K562 (cell line): ENCODE data around the gene PARD3B. TPM values are rescaled to one million over a fixed set of nuclear protein-coding genes. Genes with fewer than 3 reads are reported as not detected.
A peak's percentile ranks its signal among the peaks of the same experiment; 100 is the strongest.

Experiments used
- KDM4B ChIP-seq, 2 experiments: fragments of 450-650 bp in 1 of 2; sonication (generic) in 1 of 2; IDR thresholded peaks; 2 replicates each; pipeline ENCODE4 v1.6.1; 2016 to 2017; ENCODE audit warnings: borderline replicate concordance in 2 of 2, antibody characterized with exemption in 1 of 2, low read depth in 1 of 2, mild to moderate bottlenecking in 1 of 2
- KLF16 ChIP-seq: IDR thresholded peaks from 2 replicates; pipeline ENCODE4 v1.6.1; 2016; ENCODE audit warnings: antibody characterized with exemption
- NFE2 ChIP-seq: IDR thresholded peaks from 2 replicates; pipeline ENCODE4 v1.6.1; 2014; ENCODE audit warnings: antibody characterized with exemption, low read depth
- NR3C1 ChIP-seq: sonication (generic); formaldehyde crosslinking; IDR thresholded peaks from 2 replicates; pipeline ENCODE4 v1.8.1; 2022; ENCODE audit warnings: missing genetic modification reagents
- TBL1XR1 ChIP-seq, 2 experiments: IDR thresholded peaks; 2 replicates each; pipeline ENCODE4 v1.6.1; 2012; ENCODE audit warnings: improper control_type of control experiment in 2 of 2, low read length in 2 of 2, mild to moderate bottlenecking in 1 of 2
- TBP ChIP-seq: optimal IDR thresholded peaks from 2 replicates; pipeline ENCODE3; 2011; ENCODE audit warnings: low read depth, low read length, improper control_type of control experiment
- polyA plus RNA-seq, 8 experiments: library from polyadenylated mRNA; depleted of rRNA in 4 of 8; stranded (reverse) in 5 of 8; unstranded in 3 of 8; fragments of >200 nt; fragmentation: Nextera tagmentation in 2 of 8; fragmentation: Illumina TruSeq in 1 of 8; extraction: Ambion mirVana in 2 of 8; extraction: Trizol in 1 of 8; gene quantifications; 2 replicates each; pipeline versions ENCODE4 v1.2.1 to v1.2.3, GENCODE V29; 2011 to 2014; ENCODE audit warnings: inconsistent platforms in 1 of 8, missing spikeins in 1 of 8
- total RNA-seq, 7 experiments: library from RNA; depleted of rRNA in 6 of 7; stranded (reverse); fragments of >200 nt in 6 of 7; fragmentation: Illumina TruSeq in 2 of 7; extraction: Trizol in 2 of 7; gene quantifications; 2 replicates each; pipeline versions ENCODE4 v1.2.1 to v1.2.3, GENCODE V29; 2011 to 2021; ENCODE audit warnings: low replicate concordance in 1 of 7
- TF ChIP-seq, protein P1 (sequence below): fragments of 250-450 bp; sonication (Bioruptor Pico); IDR thresholded peaks from 2 replicates; pipeline ENCODE4 v1.4.0; 2020; ENCODE audit warnings: mild to moderate bottlenecking, moderate library complexity
- TF ChIP-seq, protein P2 (sequence below): IDR thresholded peaks from 3 replicates; pipeline ENCODE4 v1.6.1; 2011; ENCODE audit warnings: borderline replicate concordance, mild to moderate bottlenecking, moderate library complexity; ENCODE audit not compliant: insufficient read length; ENCODE audit errors: extremely low read depth
- TF ChIP-seq, protein P3 (sequence below): conservative IDR thresholded peaks from 2 replicates; pipeline ENCODE4 v1.6.1; 2011; ENCODE audit warnings: low read depth, mild to moderate bottlenecking, low read length; ENCODE audit not compliant: control insufficient read depth
- TF ChIP-seq, protein P4 (sequence below): sonication (generic); formaldehyde crosslinking; IDR thresholded peaks from 2 replicates; pipeline ENCODE4 v1.8.0; 2022; ENCODE audit warnings: mild to moderate bottlenecking, missing genetic modification reagents

Gene PARD3B
- total and polyA plus RNA-seq, 9 of the 15 experiments (the other 6 are each of a cell fraction or from before 2014, with no cell fraction given), result 0.15 to 3.0 (median 1.1) TPM

DNA sequence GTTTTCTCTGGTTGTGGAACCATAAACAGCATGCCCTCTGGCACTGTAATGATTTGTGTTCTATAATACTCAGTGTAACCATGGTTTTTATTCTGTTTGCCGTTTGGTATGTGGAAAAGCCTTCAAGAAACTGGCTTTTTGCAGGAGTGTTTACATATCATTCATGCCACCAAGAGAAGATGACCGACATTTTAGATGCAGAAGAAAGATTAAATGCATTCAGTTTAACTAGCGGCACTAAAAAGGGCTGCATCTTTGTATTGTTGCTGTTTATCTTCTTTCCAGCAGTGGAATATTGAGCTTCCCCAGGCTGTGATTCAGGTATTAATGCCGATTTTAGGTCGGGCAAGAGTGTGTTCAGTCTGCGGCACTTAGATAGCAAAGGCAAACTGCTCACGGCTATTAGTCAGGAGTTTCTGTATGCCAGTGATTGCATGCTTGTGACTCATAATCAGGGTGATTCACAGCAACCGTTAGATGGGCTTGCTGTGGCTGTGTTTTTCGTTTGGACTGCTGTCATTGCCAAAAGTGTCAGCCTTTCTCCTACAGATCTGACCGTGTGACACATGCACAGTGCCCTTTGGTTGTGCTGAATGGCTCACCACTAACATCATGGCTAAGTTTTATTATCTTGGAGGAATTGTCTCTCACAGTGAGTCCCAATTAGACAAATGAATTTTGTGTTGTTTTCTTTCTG, 479.7 kb downstream of the PARD3B start (continued):
- TF ChIP-seq, protein P1, sequence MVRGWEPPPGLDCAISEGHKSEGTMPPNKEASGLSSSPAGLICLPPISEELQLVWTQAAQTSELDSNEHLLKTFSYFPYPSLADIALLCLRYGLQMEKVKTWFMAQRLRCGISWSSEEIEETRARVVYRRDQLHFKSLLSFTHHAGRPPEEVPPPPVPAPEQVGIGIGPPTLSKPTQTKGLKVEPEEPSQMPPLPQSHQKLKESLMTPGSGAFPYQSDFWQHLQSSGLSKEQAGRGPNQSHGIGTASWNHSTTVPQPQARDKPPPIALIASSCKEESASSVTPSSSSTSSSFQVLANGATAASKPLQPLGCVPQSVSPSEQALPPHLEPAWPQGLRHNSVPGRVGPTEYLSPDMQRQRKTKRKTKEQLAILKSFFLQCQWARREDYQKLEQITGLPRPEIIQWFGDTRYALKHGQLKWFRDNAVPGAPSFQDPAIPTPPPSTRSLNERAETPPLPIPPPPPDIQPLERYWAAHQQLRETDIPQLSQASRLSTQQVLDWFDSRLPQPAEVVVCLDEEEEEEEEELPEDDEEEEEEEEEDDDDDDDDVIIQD (CRISPR knock-in tag), result no peak
- TF ChIP-seq NFE2 (peak; percentile 53), KDM4B (IDR thresholded peaks at IDR 0.05; ENCODE audit: borderline replicate concordance in 2 of 2, low read depth in 1 of 2) (no peak), TBP (no peak), TBL1XR1 (IDR thresholded peaks at IDR 0.05; ENCODE audit: low read length in 2 of 2) (peak; percentile 51 to 82; a peak in 2 of 4 replicates), NR3C1 (no peak), KLF16 (peak; percentile 93)
- TF ChIP-seq, protein P2, sequence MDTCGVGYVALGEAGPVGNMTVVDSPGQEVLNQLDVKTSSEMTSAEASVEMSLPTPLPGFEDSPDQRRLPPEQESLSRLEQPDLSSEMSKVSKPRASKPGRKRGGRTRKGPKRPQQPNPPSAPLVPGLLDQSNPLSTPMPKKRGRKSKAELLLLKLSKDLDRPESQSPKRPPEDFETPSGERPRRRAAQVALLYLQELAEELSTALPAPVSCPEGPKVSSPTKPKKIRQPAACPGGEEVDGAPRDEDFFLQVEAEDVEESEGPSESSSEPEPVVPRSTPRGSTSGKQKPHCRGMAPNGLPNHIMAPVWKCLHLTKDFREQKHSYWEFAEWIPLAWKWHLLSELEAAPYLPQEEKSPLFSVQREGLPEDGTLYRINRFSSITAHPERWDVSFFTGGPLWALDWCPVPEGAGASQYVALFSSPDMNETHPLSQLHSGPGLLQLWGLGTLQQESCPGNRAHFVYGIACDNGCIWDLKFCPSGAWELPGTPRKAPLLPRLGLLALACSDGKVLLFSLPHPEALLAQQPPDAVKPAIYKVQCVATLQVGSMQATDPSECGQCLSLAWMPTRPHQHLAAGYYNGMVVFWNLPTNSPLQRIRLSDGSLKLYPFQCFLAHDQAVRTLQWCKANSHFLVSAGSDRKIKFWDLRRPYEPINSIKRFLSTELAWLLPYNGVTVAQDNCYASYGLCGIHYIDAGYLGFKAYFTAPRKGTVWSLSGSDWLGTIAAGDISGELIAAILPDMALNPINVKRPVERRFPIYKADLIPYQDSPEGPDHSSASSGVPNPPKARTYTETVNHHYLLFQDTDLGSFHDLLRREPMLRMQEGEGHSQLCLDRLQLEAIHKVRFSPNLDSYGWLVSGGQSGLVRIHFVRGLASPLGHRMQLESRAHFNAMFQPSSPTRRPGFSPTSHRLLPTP, result no peak
- TF ChIP-seq, protein P3, sequence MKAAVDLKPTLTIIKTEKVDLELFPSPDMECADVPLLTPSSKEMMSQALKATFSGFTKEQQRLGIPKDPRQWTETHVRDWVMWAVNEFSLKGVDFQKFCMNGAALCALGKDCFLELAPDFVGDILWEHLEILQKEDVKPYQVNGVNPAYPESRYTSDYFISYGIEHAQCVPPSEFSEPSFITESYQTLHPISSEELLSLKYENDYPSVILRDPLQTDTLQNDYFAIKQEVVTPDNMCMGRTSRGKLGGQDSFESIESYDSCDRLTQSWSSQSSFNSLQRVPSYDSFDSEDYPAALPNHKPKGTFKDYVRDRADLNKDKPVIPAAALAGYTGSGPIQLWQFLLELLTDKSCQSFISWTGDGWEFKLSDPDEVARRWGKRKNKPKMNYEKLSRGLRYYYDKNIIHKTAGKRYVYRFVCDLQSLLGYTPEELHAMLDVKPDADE, result no peak
- TF ChIP-seq, protein P4, sequence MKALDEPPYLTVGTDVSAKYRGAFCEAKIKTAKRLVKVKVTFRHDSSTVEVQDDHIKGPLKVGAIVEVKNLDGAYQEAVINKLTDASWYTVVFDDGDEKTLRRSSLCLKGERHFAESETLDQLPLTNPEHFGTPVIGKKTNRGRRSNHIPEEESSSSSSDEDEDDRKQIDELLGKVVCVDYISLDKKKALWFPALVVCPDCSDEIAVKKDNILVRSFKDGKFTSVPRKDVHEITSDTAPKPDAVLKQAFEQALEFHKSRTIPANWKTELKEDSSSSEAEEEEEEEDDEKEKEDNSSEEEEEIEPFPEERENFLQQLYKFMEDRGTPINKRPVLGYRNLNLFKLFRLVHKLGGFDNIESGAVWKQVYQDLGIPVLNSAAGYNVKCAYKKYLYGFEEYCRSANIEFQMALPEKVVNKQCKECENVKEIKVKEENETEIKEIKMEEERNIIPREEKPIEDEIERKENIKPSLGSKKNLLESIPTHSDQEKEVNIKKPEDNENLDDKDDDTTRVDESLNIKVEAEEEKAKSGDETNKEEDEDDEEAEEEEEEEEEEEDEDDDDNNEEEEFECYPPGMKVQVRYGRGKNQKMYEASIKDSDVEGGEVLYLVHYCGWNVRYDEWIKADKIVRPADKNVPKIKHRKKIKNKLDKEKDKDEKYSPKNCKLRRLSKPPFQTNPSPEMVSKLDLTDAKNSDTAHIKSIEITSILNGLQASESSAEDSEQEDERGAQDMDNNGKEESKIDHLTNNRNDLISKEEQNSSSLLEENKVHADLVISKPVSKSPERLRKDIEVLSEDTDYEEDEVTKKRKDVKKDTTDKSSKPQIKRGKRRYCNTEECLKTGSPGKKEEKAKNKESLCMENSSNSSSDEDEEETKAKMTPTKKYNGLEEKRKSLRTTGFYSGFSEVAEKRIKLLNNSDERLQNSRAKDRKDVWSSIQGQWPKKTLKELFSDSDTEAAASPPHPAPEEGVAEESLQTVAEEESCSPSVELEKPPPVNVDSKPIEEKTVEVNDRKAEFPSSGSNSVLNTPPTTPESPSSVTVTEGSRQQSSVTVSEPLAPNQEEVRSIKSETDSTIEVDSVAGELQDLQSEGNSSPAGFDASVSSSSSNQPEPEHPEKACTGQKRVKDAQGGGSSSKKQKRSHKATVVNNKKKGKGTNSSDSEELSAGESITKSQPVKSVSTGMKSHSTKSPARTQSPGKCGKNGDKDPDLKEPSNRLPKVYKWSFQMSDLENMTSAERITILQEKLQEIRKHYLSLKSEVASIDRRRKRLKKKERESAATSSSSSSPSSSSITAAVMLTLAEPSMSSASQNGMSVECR (CRISPR knock-in tag), result no peak
